ENCODE results near the gene RAP1GAP. TPM values are rescaled to one million over a fixed set of nuclear protein-coding genes. Genes with fewer than 3 reads are reported as not detected.

The RAP1GAP gene
- total RNA-seq, 2 donors from 2014 or later: 45.2 to 53.1 TPM

- DNase-seq: no peak
- intact Hi-C loops (cut with DNase I, micrococcal nuclease): no loop called here
- ATAC-seq: peak; percentile 9
Observed at GRCh38 chr1:21620496-21620895, 48.7 kb downstream of the RAP1GAP start.

GRCh38 chr1:21620011-21620410 is 49.1 kb downstream of the RAP1GAP start:
- intact Hi-C loops (cut with DNase I, micrococcal nuclease): no loop called here
- DNase-seq: no peak
- ATAC-seq: no peak

- no peak for DNase-seq
- no peak for ATAC-seq
- intact Hi-C loops (cut with DNase I, micrococcal nuclease): no loop called here
Observed at GRCh38 chr1:21619375-21619947, 49.7 kb downstream of the RAP1GAP start.

GRCh38 chr1:21618561-21619374 is 50.4 kb downstream of the RAP1GAP start:
- ATAC-seq: no peak
- DNase-seq: no peak
- intact Hi-C loops (cut with DNase I, micrococcal nuclease): no loop called here

- intact Hi-C loops (cut with DNase I, micrococcal nuclease): no loop called here
- DNase-seq: no peak
- no peak for ATAC-seq
Observed at GRCh38 chr1:21618059-21618458, 51.1 kb downstream of the RAP1GAP start.

GRCh38 chr1:21617126-21617738 is 51.9 kb downstream of the RAP1GAP start:
- DNase-seq (no peak), ATAC-seq (no peak)
- intact Hi-C loops (cut with DNase I, micrococcal nuclease): no loop called here

- intact Hi-C loops (cut with DNase I, micrococcal nuclease): no loop called here
- ATAC-seq (no peak), DNase-seq (no peak)
Observed at GRCh38 chr1:21616372-21616771, 52.8 kb downstream of the RAP1GAP start.

GRCh38 chr1:21614419-21615115 is 54.6 kb downstream of the RAP1GAP start:
- peak; percentile 57 to 59 for DNase-seq
- intact Hi-C loops (cut with DNase I, micrococcal nuclease): no loop called here
- peak; percentile 84 for ATAC-seq

GRCh38 chr1:21613072-21613867 is 55.9 kb downstream of the RAP1GAP start:
- no peak for ATAC-seq
- no peak for DNase-seq
- intact Hi-C loops (cut with DNase I, micrococcal nuclease): no loop called here

GRCh38 chr1:21612057-21612456 is 57.1 kb downstream of the RAP1GAP start:
- intact Hi-C loops (cut with DNase I, micrococcal nuclease): no loop called here
- no peak for ATAC-seq
- DNase-seq: no peak

- ATAC-seq: no peak
- intact Hi-C loops (cut with DNase I, micrococcal nuclease): no loop called here
Observed at GRCh38 chr1:21610989-21611785, 58.0 kb downstream of the RAP1GAP start.

GRCh38 chr1:21610027-21610426 is 59.1 kb downstream of the RAP1GAP start:
- intact Hi-C loops (cut with DNase I, micrococcal nuclease): no loop called here
- DNase-seq: no peak
- no peak for ATAC-seq

More at GRCh38 chr1:21610989-21611785, 58.0 kb downstream of the RAP1GAP start:
- DNase-seq: no peak

GRCh38 chr1:21608798-21609197 is 60.4 kb downstream of the RAP1GAP start:
- DNase-seq: no peak
- intact Hi-C loops (cut with DNase I, micrococcal nuclease): no loop called here
- ATAC-seq: no peak

GRCh38 chr1:21607549-21608529 is 61.3 kb downstream of the RAP1GAP start:
- intact Hi-C loops (cut with DNase I, micrococcal nuclease): no loop called here
- DNase-seq (peak; percentile 95 to 98), ATAC-seq (peak; percentile 94)

- ATAC-seq (no peak), DNase-seq (no peak)
- intact Hi-C loops (cut with DNase I, micrococcal nuclease): no loop called here
Observed at GRCh38 chr1:21605964-21606705, 63.0 kb downstream of the RAP1GAP start.

- ATAC-seq: no peak
Observed at GRCh38 chr1:21605012-21605715, 64.0 kb downstream of the RAP1GAP start.

More at GRCh38 chr1:21605012-21605715, 64.0 kb downstream of the RAP1GAP start:
- intact Hi-C loops (cut with DNase I, micrococcal nuclease): no loop called here
- no peak for DNase-seq
